GM12891 (cell line): ENCODE measurements around the gene KCNMA1.

Experiments
- PAX5 ChIP-seq: IDR thresholded peaks from 2 replicates; pipeline ENCODE4 v1.6.1; 2011; ENCODE audit warnings: low read length, moderate library complexity, mild to moderate bottlenecking; ENCODE audit not compliant: insufficient read depth, severe bottlenecking
- POLR2A ChIP-seq: IDR thresholded peaks from 2 replicates; pipeline ENCODE4 v1.6.1; 2011; ENCODE audit warnings: low read depth, low read length, control low read depth
- POLR2AphosphoS5 ChIP-seq: IDR thresholded peaks from 2 replicates; pipeline ENCODE4 v1.6.1; 2011; ENCODE audit warnings: low read depth, low read length, control low read depth
- POU2F2 ChIP-seq: IDR thresholded peaks from 2 replicates; pipeline ENCODE4 v1.6.1; 2011; ENCODE audit warnings: low read depth, mild to moderate bottlenecking, control low read depth, low read length, moderate library complexity
- TAF1 ChIP-seq: IDR thresholded peaks from 2 replicates; pipeline ENCODE4 v1.6.1; 2011; ENCODE audit warnings: low read depth, low read length, control low read depth

- no peak for TF ChIP-seq POU2F2
- TF ChIP-seq TAF1: no peak
- no peak for TF ChIP-seq POLR2A
- TF ChIP-seq POLR2AphosphoS5: no peak
- TF ChIP-seq PAX5: no peak
Observed at GRCh38 chr10:77245953-77246352, 391.7 kb downstream of the KCNMA1 start.
